Measurements from ENCODE around the gene RECK.

DNA sequence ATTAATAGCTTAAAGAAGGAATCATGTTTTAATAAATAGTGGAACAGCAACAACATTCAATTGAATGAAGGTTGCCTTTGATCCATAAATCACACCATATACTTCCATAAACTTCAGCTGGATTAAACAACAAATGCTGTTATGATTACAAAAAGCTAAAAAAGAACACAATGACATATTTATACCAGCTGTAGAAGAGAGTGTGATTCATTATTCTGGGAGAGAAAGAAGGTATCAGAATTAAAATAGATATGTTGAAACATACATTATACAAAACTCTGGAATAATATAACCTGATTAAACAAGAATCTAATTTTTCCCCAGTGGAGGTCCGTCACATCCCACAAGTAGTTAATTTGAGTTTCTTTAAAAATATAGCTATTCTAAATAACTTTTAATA is 7.5 kb upstream of the RECK start:
- TF ChIP-seq, protein P1, sequence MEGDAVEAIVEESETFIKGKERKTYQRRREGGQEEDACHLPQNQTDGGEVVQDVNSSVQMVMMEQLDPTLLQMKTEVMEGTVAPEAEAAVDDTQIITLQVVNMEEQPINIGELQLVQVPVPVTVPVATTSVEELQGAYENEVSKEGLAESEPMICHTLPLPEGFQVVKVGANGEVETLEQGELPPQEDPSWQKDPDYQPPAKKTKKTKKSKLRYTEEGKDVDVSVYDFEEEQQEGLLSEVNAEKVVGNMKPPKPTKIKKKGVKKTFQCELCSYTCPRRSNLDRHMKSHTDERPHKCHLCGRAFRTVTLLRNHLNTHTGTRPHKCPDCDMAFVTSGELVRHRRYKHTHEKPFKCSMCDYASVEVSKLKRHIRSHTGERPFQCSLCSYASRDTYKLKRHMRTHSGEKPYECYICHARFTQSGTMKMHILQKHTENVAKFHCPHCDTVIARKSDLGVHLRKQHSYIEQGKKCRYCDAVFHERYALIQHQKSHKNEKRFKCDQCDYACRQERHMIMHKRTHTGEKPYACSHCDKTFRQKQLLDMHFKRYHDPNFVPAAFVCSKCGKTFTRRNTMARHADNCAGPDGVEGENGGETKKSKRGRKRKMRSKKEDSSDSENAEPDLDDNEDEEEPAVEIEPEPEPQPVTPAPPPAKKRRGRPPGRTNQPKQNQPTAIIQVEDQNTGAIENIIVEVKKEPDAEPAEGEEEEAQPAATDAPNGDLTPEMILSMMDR (IDR thresholded peaks at IDR 0.05; ENCODE audit: low read length) = no peak
- TF ChIP-seq EZH2 (optimal IDR thresholded peaks at IDR 0.05; ENCODE audit: low read depth, low read length) = no peak

Data from MM.1S (cell line).